MM.1S (cell line): ENCODE measurements around the gene TADA2B.

Experiments used
- DNase-seq: peaks from one replicate; pipeline ENCODE4 v3.0.0-alpha.2; 2015
- H2AFZ ChIP-seq: fragments of 300-600 bp; sonication (generic); 2 replicates; pipeline ENCODE4 v1.6.0; 2016; ENCODE audit warnings: antibody characterized with exemption, low read length
- H3F3A ChIP-seq: fragments of 300-600 bp; sonication (generic); 2 replicates; pipeline ENCODE4 v1.6.1; 2016; ENCODE audit warnings: mild to moderate bottlenecking, antibody characterized with exemption, low read length, moderate library complexity, mixed read lengths; ENCODE audit not compliant: insufficient read depth
- H3K27ac ChIP-seq: fragments of 300-600 bp; sonication (generic); 2 replicates; pipeline ENCODE4 v1.5.1; 2016; ENCODE audit warnings: mild to moderate bottlenecking, low read length
- H3K27me3 ChIP-seq: fragments of 300-600 bp; sonication (generic); replicated peaks from 2 replicates; pipeline ENCODE4 v1.6.0; 2016; ENCODE audit warnings: low read length; ENCODE audit not compliant: insufficient read depth
- H3K36me3 ChIP-seq: fragments of 300-600 bp; sonication (generic); replicated peaks from 2 replicates; pipeline ENCODE4 v1.6.1; 2016; ENCODE audit warnings: mild to moderate bottlenecking, low read length, mixed read lengths; ENCODE audit not compliant: insufficient read depth
- H3K4me1 ChIP-seq: fragments of 300-600 bp; sonication (generic); 2 replicates; pipeline ENCODE4 v1.6.1; 2016; ENCODE audit warnings: low read length, mixed read lengths
- H3K4me2 ChIP-seq: fragments of 300-600 bp; sonication (generic); 2 replicates; pipeline ENCODE4 v1.6.0; 2016; ENCODE audit warnings: low read depth, low read length
- H3K4me3 ChIP-seq: fragments of 300-600 bp; sonication (generic); 2 replicates; pipeline ENCODE4 v1.5.1; 2016; ENCODE audit warnings: low read length, mixed read lengths
- H3K79me2 ChIP-seq: fragments of 300-600 bp; sonication (generic); 2 replicates; pipeline ENCODE4 v1.6.1; 2016; ENCODE audit warnings: mixed run types, low read length, mixed read lengths
- H3K9ac ChIP-seq: fragments of 300-600 bp; sonication (generic); 2 replicates; pipeline ENCODE4 v1.6.1; 2016; ENCODE audit warnings: low read length, mixed read lengths
- H3K9me2 ChIP-seq: fragments of 300-600 bp; sonication (generic); replicated peaks from 2 replicates; pipeline ENCODE4 v1.6.1; 2016; ENCODE audit warnings: mild to moderate bottlenecking, low read length, mixed read lengths; ENCODE audit not compliant: insufficient read depth
- H3K9me3 ChIP-seq: fragments of 300-600 bp; sonication (generic); replicated peaks from 2 replicates; pipeline ENCODE4 v1.6.1; 2016; ENCODE audit warnings: mild to moderate bottlenecking, low read length, mixed read lengths; ENCODE audit not compliant: insufficient read depth
- H4K20me1 ChIP-seq: fragments of 300-600 bp; sonication (generic); 2 replicates; pipeline ENCODE4 v1.6.1; 2016; ENCODE audit warnings: mild to moderate bottlenecking, low read length, moderate library complexity, mixed read lengths; ENCODE audit not compliant: insufficient read depth
- CTCF ChIP-seq: fragments of 300-600 bp; sonication (generic); IDR thresholded peaks from 2 replicates; pipeline ENCODE4 v1.5.1; 2016; ENCODE audit warnings: antibody characterized with exemption, low read length, mixed read lengths
- EZH2 ChIP-seq: fragments of 300-600 bp; sonication (generic); optimal IDR thresholded peaks from 2 replicates; pipeline ENCODE3; 2017; ENCODE audit warnings: low read depth, mild to moderate bottlenecking, antibody characterized with exemption, low read length, mixed read lengths
- EZH2phosphoT487 ChIP-seq: fragments of 300-600 bp; sonication (generic); IDR thresholded peaks from 2 replicates; pipeline ENCODE4 v1.6.1; 2018; ENCODE audit warnings: antibody characterized with exemption, low read length

TADA2B gene

GRCh38 chr4:7073526-7074390, 30.6 kb downstream of the TADA2B start:
- Histone ChIP-seq H3F3A (0 out of 2 replicates have a peak, but pooled peaks cover under 1% of the 10 kb centered on the region), H3K4me2 (no peak overlapping the region), H3K9me3 (no peaks in the 10 kb centered on the region), H3K27ac (no peak overlapping the region), H3K36me3 (no peaks in the 10 kb centered on the region), H3K27me3 (peaks cover 13% of the 10 kb centered on the region; the same call in 1 of the 2 replicates), H3K4me1 (peaks cover 4% of the 10 kb centered on the region; the same call in 1 of the 2 replicates), H3K4me3 (no peak overlapping the region), H2AFZ (no peak overlapping the region), H3K9ac (no peak overlapping the region), H3K9me2 (no peaks in the 10 kb centered on the region), H4K20me1 (no peaks in the 10 kb centered on the region), H3K79me2 (no peaks in the 10 kb centered on the region)
- peak; percentile 20 for DNase-seq
- TF ChIP-seq EZH2phosphoT487 (no peak), EZH2 (no peak), CTCF (no peak)

GRCh38 chr4:7074426-7074825, 31.3 kb downstream of the TADA2B start:
- Histone ChIP-seq H3K9me2 (no peaks in the 10 kb centered on the region), H4K20me1 (no peaks in the 10 kb centered on the region), H3K4me3 (no peak overlapping the region), H2AFZ (no peak overlapping the region), H3K36me3 (no peaks in the 10 kb centered on the region), H3K27me3 (peaks cover 13% of the 10 kb centered on the region; the same call in 1 of the 2 replicates), H3K27ac (no peak overlapping the region), H3F3A (no peaks in the 10 kb centered on the region), H3K9me3 (no peaks in the 10 kb centered on the region), H3K79me2 (no peaks in the 10 kb centered on the region), H3K4me2 (no peak overlapping the region), H3K9ac (no peak overlapping the region), H3K4me1 (no peaks in the 10 kb centered on the region)
- TF ChIP-seq EZH2: no peak
- TF ChIP-seq EZH2phosphoT487: no peak
- no peak for TF ChIP-seq CTCF
- no peak for DNase-seq

- no peaks in the 10 kb centered on the region for H4K20me1 ChIP-seq
- no peaks in the 10 kb centered on the region for H3F3A ChIP-seq
- H3K4me3 ChIP-seq: no peak overlapping the region
- no peak overlapping the region for H3K27ac ChIP-seq
- H3K9ac ChIP-seq: no peak overlapping the region
- H3K4me1 ChIP-seq: no peaks in the 10 kb centered on the region
- TF ChIP-seq EZH2: no peak
- no peaks in the 10 kb centered on the region for H3K9me3 ChIP-seq
- no peaks in the 10 kb centered on the region for H3K9me2 ChIP-seq
- no peaks in the 10 kb centered on the region for H3K79me2 ChIP-seq
- H2AFZ ChIP-seq: no peak overlapping the region
- no peak for DNase-seq
- no peaks in the 10 kb centered on the region for H3K36me3 ChIP-seq
- no peak overlapping the region for H3K4me2 ChIP-seq
- peaks cover 13% of the 10 kb centered on the region; the same call in 1 of the 2 replicates for H3K27me3 ChIP-seq
Observed at GRCh38 chr4:7075962-7076695, 33.0 kb downstream of the TADA2B start.
